Common myeloid progenitor, CD34-positive (primary cell): Measurements from ENCODE around the gene TMEM8B.

Experiments used
- CTCF ChIA-PET: fragments of 350-600 bp; sonication (Branson Sonifier 250); formaldehyde crosslinking; loops from one replicate; lab custom pipeline; 2021; ENCODE audit warnings: antibody characterized with exemption; lab: Charles Lee
- POLR2A ChIA-PET: fragments of 350-600 bp; sonication (Branson Sonifier 250); formaldehyde crosslinking; loops from one replicate; lab custom pipeline; 2021; ENCODE audit warnings: antibody characterized with exemption; lab: Charles Lee
- DNase-seq, 3 donors: peaks; one replicate each; pipeline versions ENCODE4 v3.0.0 to v3.0.0-alpha.2; 2013
- H3K27ac ChIP-seq, 2 experiments: 1 replicate in 1 of 2; 2 replicates in 1 of 2; pipeline ENCODE4 v1.7.0; 2013; ENCODE audit warnings: inconsistent platforms in 2 of 2, low read length in 2 of 2, mild to moderate bottlenecking in 2 of 2, low read depth in 1 of 2, moderate library complexity in 1 of 2; ENCODE audit not compliant: severe bottlenecking in 2 of 2, insufficient read depth in 1 of 2, poor library complexity in 1 of 2
- H3K27me3 ChIP-seq, 5 experiments: replicated peaks in 2 of 5; 1 replicate in 3 of 5; 2 replicates in 2 of 5; pipeline versions ENCODE4 v1.6.1 to v1.7.0; 2013; ENCODE audit warnings: low read length in 4 of 5, mild to moderate bottlenecking in 2 of 5, moderate library complexity in 2 of 5, inconsistent platforms in 1 of 5; ENCODE audit not compliant: insufficient read depth in 5 of 5, control insufficient read depth in 4 of 5
- H3K36me3 ChIP-seq, 4 experiments: 1 replicate in 2 of 4; 2 replicates in 2 of 4; pipeline versions ENCODE4 v1.6.1 to v1.7.0; 2013; ENCODE audit warnings: low read length in 3 of 4, control low read depth in 1 of 4, mild to moderate bottlenecking in 1 of 4; ENCODE audit not compliant: control insufficient read depth in 4 of 4, insufficient read depth in 4 of 4
- H3K4me1 ChIP-seq, 4 experiments: 1 replicate in 3 of 4; 2 replicates in 1 of 4; pipeline versions ENCODE4 v1.6.1 to v1.7.1; 2013; ENCODE audit warnings: low read length in 3 of 4, mild to moderate bottlenecking in 3 of 4, control low read depth in 1 of 4, inconsistent platforms in 1 of 4, moderate library complexity in 1 of 4; ENCODE audit not compliant: control insufficient read depth in 4 of 4, insufficient read depth in 4 of 4; ENCODE audit errors: control extremely low read depth in 1 of 4
- H3K4me3 ChIP-seq, 7 experiments: 1 replicate in 4 of 7; 2 replicates in 3 of 7; pipeline versions ENCODE4 v1.5.1 to v1.7.0; 2013; ENCODE audit warnings: mild to moderate bottlenecking in 7 of 7, low read length in 6 of 7, moderate library complexity in 6 of 7, inconsistent platforms in 2 of 7, low read depth in 2 of 7, control low read depth in 1 of 7; ENCODE audit not compliant: insufficient read depth in 4 of 7, control insufficient read depth in 1 of 7; ENCODE audit errors: extremely low read depth in 1 of 7
- H3K9me3 ChIP-seq, 5 experiments: 1 replicate in 4 of 5; 2 replicates in 1 of 5; pipeline versions ENCODE4 v1.6.1 to v1.7.1; 2013; ENCODE audit warnings: low read length in 4 of 5, mild to moderate bottlenecking in 2 of 5, inconsistent platforms in 1 of 5, low read depth in 1 of 5, moderate library complexity in 1 of 5; ENCODE audit not compliant: control insufficient read depth in 4 of 5, insufficient read depth in 2 of 5; ENCODE audit errors: control extremely low read depth in 1 of 5
- WGBS: methylation state at CpG from one replicate; pipeline ENCODE4 v1.1.5; 2013; ENCODE audit not compliant: insufficient coverage; 5-methylcytosine and 5-hydroxymethylcytosine counted together

The TMEM8B gene

DNA sequence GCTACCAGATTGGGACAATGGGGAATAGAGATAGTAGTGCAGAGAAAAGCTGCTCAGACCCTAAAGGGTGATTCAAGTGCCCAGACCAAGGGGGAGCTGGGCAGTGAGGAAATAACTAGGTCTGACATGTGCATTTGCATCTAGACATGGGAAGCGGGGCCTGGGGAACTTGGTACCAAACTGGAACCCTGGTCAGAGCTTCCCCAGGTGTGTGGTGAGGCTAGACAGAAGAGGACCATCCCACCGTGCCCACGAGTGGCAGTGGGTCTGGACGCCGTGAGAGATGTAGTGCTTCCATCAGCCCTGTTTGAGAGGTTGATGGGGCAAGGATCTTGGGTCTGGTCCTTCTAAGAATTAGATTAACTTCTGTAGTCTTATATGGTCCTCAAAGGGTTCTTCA is 7.6 kb downstream of the TMEM8B start:
- peaks cover 0 to 57% (median 23%) of the 10 kb centered on the region in 5 experiments for H3K27me3 ChIP-seq
- H3K4me3 ChIP-seq: no peak overlapping the region
- peaks cover 4 to 25% (median 15%) of the 10 kb centered on the region in 4 experiments for H3K4me1 ChIP-seq
- no peak for DNase-seq
- CTCF ChIA-PET: interaction anchor here (0.9 to 4.8 kb wide), 10 partner anchors 8 to 105 kb away, joined by 3 to 35 read pairs (median 5); partner anchors contain the start of genes CREB3, FAM221B, NPR2 and TLN1
- H3K27ac ChIP-seq: no peak overlapping the region
- no peaks in the 10 kb centered on the region for H3K9me3 ChIP-seq
- 100% methylated on average over 5 of the region's 5 CpGs for WGBS
- H3K36me3 ChIP-seq: no peaks in the 10 kb centered on the region
- POLR2A ChIA-PET: no interaction called here

- H3K27ac ChIP-seq: no peak overlapping the region
- H3K4me3 ChIP-seq: no peak overlapping the region
- peaks cover 2 to 12% (median 6%) of the 10 kb centered on the region in 4 experiments for H3K4me1 ChIP-seq
- DNase-seq: no peak
- ChIA-PET POLR2A (no interaction called here), CTCF (interaction anchor here (0.6 to 1.4 kb wide), 5 partner anchors 8 to 64 kb away, joined by 3 to 4 read pairs (median 3); no protein-coding TSS in a partner anchor)
- no peaks in the 10 kb centered on the region for H3K36me3 ChIP-seq
- H3K9me3 ChIP-seq: no peaks in the 10 kb centered on the region
- 98% methylated on average over 5 of the region's 5 CpGs for WGBS
- H3K27me3 ChIP-seq: peaks cover 0 to 84% (median 26%) of the 10 kb centered on the region in 5 experiments
Observed at GRCh38 chr9:35839926-35840325, 10.9 kb downstream of the TMEM8B start.

DNA sequence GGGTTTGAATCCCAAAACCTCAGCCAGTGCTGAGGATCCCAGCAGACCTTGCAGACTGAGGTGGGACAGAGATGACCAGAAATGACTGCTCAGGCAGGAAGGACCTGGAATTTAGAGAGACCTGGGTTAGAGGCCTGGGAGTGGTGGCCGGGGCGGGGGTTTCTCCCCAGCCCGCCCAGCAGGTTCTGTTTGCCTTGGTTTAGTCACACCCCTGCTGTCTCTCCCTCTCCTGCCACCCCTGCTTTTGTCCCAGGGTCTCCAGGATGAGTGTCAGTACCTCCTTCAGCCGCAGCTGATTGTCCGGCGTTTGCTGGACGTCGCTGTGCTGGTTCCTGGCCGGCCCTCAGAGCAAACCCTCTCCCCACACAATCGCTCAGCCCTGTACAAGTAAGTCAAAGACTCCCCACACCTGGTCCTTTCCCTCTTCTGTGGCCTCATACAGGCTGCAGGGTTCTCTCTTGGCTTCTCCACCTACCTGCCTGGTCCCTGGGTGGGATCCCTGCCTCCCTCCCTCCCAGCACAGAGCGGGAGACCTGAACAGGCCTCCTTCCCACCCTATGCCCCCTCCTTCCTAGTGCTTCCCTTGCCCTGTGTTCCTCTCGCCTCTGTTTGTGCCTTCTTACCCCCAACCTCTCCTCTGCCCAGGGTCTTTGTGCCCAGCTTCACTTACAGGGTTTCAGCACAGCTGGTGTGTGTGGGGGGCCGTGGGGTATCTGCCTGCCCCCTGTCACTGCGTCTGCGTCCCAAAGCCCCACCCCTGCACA is 12.0 kb downstream of the TMEM8B start:
- 98% methylated on average over 10 of the region's 15 CpGs for WGBS
- Histone ChIP-seq H3K27ac (no peak overlapping the region), H3K36me3 (no peaks in the 10 kb centered on the region), H3K4me1 (peaks cover 7 to 20% (median 7%) of the 10 kb centered on the region in 4 experiments), H3K9me3 (no peaks in the 10 kb centered on the region), H3K27me3 (peaks cover 0 to 81% (median 26%) of the 10 kb centered on the region in 5 experiments), H3K4me3 (no peak overlapping the region)
- ChIA-PET POLR2A (no interaction called here), CTCF (interaction anchor here (1.2 to 1.4 kb wide), 2 partner anchors 14 to 38 kb away, joined by 4 read pairs; no protein-coding TSS in a partner anchor)
- DNase-seq: no peak

DNA sequence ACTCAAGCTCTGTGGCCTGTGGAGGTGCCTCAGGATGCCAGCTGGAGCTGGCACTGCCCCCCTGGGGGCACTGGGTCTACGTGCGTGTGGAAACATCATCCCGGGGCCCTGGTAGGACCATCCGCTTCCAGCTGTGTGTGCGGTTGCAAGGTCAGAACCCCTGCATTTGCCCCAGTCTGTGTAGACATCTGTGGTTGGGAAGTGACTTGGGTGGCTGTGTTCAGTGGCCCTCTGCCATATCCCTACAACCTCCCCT is 12.5 kb downstream of the TMEM8B start:
- H3K36me3 ChIP-seq: no peaks in the 10 kb centered on the region
- ChIA-PET POLR2A (no interaction called here), CTCF (interaction anchor here (1.1 to 1.4 kb wide), 2 partner anchors 13 to 15 kb away, joined by 3 to 7 read pairs; partner anchors contain the start of genes FAM221B and TMEM8B)
- H3K4me1 ChIP-seq: peaks cover 7 to 25% (median 7%) of the 10 kb centered on the region in 4 experiments
- WGBS: 100% methylated on average over 1 of the region's 5 CpGs
- H3K27ac ChIP-seq: no peak overlapping the region
- DNase-seq: no peak
- H3K9me3 ChIP-seq: no peaks in the 10 kb centered on the region
- peaks cover under 1 to 81% (median 28%) of the 10 kb centered on the region in 5 experiments for H3K27me3 ChIP-seq
- no peak overlapping the region for H3K4me3 ChIP-seq

DNA sequence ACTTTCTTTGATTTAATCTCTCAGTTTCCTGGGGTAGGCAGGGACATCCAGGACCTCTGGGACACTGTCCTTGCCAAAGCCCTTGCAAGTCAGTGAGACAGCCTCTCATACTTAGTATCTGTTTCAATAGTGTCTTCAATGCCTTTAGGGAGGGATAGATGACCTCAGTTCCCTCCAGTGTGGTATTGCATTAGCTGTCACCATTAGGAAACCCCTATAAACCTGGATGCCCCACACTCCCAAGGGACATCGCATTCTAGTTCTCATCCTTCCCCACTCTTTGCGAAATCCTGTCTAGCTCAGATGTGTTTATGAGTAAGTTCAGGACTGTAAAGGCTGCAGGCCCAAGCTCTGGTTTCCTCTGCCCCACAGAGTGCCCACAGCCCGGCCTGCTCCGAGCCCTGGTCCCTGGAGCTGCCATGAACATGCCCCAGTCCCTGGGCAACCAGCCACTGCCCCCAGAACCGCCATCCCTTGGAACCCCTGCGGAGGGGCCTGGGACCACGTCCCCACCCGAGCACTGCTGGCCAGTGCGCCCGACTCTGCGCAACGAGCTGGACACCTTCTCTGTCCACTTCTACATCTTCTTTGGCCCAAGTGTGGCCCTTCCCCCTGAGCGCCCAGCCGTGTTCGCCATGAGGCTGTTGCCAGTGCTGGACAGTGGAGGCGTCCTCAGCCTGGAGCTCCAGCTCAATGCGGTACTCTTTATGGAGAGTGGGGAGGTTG is 13.2 kb downstream of the TMEM8B start:
- Histone ChIP-seq H3K4me3 (no peak overlapping the region), H3K9me3 (no peaks in the 10 kb centered on the region), H3K27me3 (peaks cover 6 to 82% (median 34%) of the 10 kb centered on the region in 5 experiments), H3K4me1 (peaks cover 7 to 27% (median 7%) of the 10 kb centered on the region in 4 experiments), H3K36me3 (no peaks in the 10 kb centered on the region), H3K27ac (no peak overlapping the region)
- no peak for DNase-seq
- 100% methylated on average over 11 of the region's 17 CpGs for WGBS
- POLR2A ChIA-PET: no interaction called here
- CTCF ChIA-PET: interaction anchor here (1.1 to 2.3 kb wide), 3 partner anchors 14 to 16 kb away, joined by 3 to 8 read pairs (median 7); partner anchors contain the start of genes FAM221B and TMEM8B

GRCh38 chr9:35842795-35843194 is 13.8 kb downstream of the TMEM8B start:
- Histone ChIP-seq H3K27ac (no peak overlapping the region), H3K4me1 (peaks cover 7 to 27% (median 7%) of the 10 kb centered on the region in 4 experiments), H3K4me3 (no peak overlapping the region), H3K27me3 (peaks cover 11 to 82% (median 36%) of the 10 kb centered on the region in 5 experiments), H3K9me3 (no peaks in the 10 kb centered on the region), H3K36me3 (no peaks in the 10 kb centered on the region)
- WGBS: 94% methylated on average over 3 of the region's 3 CpGs
- ChIA-PET POLR2A (no interaction called here), CTCF (interaction anchor here (1.1 to 2.3 kb wide), 3 partner anchors 14 to 17 kb away, joined by 3 to 8 read pairs (median 7); partner anchors contain the start of genes FAM221B and TMEM8B)
- no peak for DNase-seq
